Lung (tissue), 12 donors: ENCODE data around the gene EXD2. TPM values are rescaled to one million over a fixed set of nuclear protein-coding genes. Genes with fewer than 3 reads are reported as not detected.
A peak's percentile ranks its signal among the peaks of the same experiment; 100 is the strongest.

Experiments
- ATAC-seq: fragments of 200-7000 bp; cut with Tn5 transposase; one replicate; pipeline ENCODE4 v1.9.1; 2020; ENCODE audit warnings: moderate number of reproducible peaks; ENCODE audit not compliant: insufficient read depth, low FRiP score
- DNase-seq, 3 donors: peaks; one replicate each; pipeline ENCODE4 v3.0.0-alpha.2; 2013 to 2017
- H3K27ac ChIP-seq, 2 donors: one replicate each; pipeline ENCODE4 v1.5.1; 2013; ENCODE audit warnings: mild to moderate bottlenecking in 2 of 2, moderate library complexity in 2 of 2, control low read depth in 1 of 2, inconsistent platforms in 1 of 2, low read depth in 1 of 2, low read length in 1 of 2
- H3K27me3 ChIP-seq, 3 donors: one replicate each; pipeline ENCODE4 v1.5.1; 2013; ENCODE audit warnings: low read length in 2 of 3; ENCODE audit not compliant: control insufficient read depth in 3 of 3, insufficient read depth in 3 of 3
- H3K36me3 ChIP-seq, 4 donors: one replicate each; pipeline ENCODE4 v1.5.1; 2013; ENCODE audit warnings: low read length in 4 of 4, mild to moderate bottlenecking in 1 of 4, moderate library complexity in 1 of 4; ENCODE audit not compliant: control insufficient read depth in 4 of 4, insufficient read depth in 4 of 4
- H3K4me1 ChIP-seq, 5 donors: one replicate each; pipeline ENCODE4 v1.5.1; 2013; ENCODE audit warnings: low read length in 5 of 5, mild to moderate bottlenecking in 2 of 5, moderate library complexity in 1 of 5; ENCODE audit not compliant: control insufficient read depth in 5 of 5, insufficient read depth in 5 of 5
- H3K4me3 ChIP-seq: one replicate; pipeline ENCODE4 v1.5.1; 2013; ENCODE audit warnings: mild to moderate bottlenecking, control low read depth, moderate library complexity
- H3K9ac ChIP-seq, 2 donors: one replicate each; pipeline ENCODE4 v1.5.1; 2013; ENCODE audit warnings: low read length in 2 of 2, control low read depth in 1 of 2; ENCODE audit not compliant: insufficient read depth in 1 of 2
- H3K9me3 ChIP-seq, 4 donors: one replicate each; pipeline ENCODE4 v1.5.1; 2013; ENCODE audit warnings: low read length in 3 of 4, mild to moderate bottlenecking in 1 of 4, moderate library complexity in 1 of 4; ENCODE audit not compliant: control insufficient read depth in 4 of 4, insufficient read depth in 3 of 4
- WGBS, 2 donors: extraction: QIAGEN DNeasy Blood & Tissue Kit; methylation state at CpG; one replicate each; pipeline ENCODE4 v1.1.7; 2013; 5-methylcytosine and 5-hydroxymethylcytosine counted together
- polyA plus RNA-seq, 2 donors: library from polyadenylated mRNA; stranded (reverse); fragments of 200-250 nt; gene quantifications; one replicate each; pipeline ENCODE4 v1.2.1, GENCODE V29; 2013
- total RNA-seq, 2 donors: library from RNA; depleted of rRNA in 1 of 2; stranded (reverse); fragments of >200 nt in 1 of 2; gene quantifications; one replicate each; pipeline ENCODE4 v1.2.1, GENCODE V29; 2014 to 2021
- TF ChIP-seq, protein P1 (sequence below): IDR thresholded peaks from 2 replicates; pipeline ENCODE4 v1.5.1; 2012; ENCODE audit warnings: mild to moderate bottlenecking; ENCODE audit errors: control extremely low read depth, extremely low read depth
- donor health status: control.
- donor health status: control.
- donor health status: Bipolar disorder and iron deficiency.
- donor health status: healthy.
- donor health status: DM: yes; HTN: yes; CAD: no.

The EXD2 gene
- total and polyA plus RNA-seq, 4 donors, result 9.0 to 25.7 (median 14.8) TPM

DNA sequence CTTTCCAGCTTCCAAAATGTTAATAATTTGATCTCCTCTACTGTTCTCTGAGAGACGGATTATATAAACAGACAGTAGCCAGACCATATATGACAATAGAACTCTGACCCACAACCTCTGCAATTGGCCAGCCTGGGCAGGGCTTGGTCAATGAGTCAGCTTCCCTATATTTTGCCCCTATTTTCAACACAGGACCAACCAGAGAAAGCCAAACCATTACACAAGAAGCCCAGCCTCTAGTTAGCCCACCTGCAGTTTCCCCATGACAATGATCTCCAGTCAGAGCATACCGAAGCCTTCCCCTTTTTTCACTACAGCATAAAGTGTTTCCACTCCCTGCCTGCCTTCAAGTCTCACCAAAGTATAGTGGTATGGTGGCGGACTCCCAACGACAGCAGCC, 7.6 kb upstream of the EXD2 start:
- H3K9ac ChIP-seq, result no peak overlapping the region
- H3K27ac ChIP-seq, result no peak overlapping the region
- no peaks in the 10 kb centered on the region for H3K9me3 ChIP-seq
- no peaks in the 10 kb centered on the region for H3K27me3 ChIP-seq
- no peak overlapping the region for H3K4me3 ChIP-seq
- no peaks in the 10 kb centered on the region for H3K4me1 ChIP-seq
- TF ChIP-seq, protein P1, sequence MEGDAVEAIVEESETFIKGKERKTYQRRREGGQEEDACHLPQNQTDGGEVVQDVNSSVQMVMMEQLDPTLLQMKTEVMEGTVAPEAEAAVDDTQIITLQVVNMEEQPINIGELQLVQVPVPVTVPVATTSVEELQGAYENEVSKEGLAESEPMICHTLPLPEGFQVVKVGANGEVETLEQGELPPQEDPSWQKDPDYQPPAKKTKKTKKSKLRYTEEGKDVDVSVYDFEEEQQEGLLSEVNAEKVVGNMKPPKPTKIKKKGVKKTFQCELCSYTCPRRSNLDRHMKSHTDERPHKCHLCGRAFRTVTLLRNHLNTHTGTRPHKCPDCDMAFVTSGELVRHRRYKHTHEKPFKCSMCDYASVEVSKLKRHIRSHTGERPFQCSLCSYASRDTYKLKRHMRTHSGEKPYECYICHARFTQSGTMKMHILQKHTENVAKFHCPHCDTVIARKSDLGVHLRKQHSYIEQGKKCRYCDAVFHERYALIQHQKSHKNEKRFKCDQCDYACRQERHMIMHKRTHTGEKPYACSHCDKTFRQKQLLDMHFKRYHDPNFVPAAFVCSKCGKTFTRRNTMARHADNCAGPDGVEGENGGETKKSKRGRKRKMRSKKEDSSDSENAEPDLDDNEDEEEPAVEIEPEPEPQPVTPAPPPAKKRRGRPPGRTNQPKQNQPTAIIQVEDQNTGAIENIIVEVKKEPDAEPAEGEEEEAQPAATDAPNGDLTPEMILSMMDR, result no peak
- WGBS, 2 donors, result 56 to 67% methylated on average over 4 of the region's 4 CpGs
- no peak for ATAC-seq
- DNase-seq, result no peak
- H3K36me3 ChIP-seq, result no peaks in the 10 kb centered on the region

DNA sequence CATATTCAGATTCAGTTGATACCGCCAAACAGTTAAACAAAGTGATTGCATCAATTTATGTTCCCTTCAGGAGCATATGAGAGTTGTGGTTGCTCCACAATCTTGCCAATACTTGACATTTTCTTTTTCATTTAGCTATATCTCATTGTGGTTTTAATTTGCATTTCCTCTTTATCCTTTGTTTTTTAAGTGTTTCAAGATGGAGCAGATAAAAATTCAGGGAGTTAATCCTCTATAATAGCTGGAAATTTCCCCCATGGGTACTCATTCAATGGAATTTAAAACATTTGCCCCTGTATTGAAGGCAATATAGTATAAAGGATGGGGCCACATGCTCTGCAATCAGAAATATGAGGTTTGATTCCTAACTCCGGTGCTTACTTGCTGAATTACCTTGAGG, 1.1 kb upstream of the EXD2 start:
- H3K27ac ChIP-seq, result no peak overlapping the region
- no peaks in the 10 kb centered on the region for H3K9me3 ChIP-seq
- peaks cover 0 to 11% (median 4%) of the 10 kb centered on the region in 5 donors for H3K4me1 ChIP-seq
- H3K4me3 ChIP-seq, result no peak overlapping the region
- no peaks in the 10 kb centered on the region for H3K36me3 ChIP-seq
- no peak for DNase-seq
- TF ChIP-seq, protein P1, result no peak
- no peak overlapping the region for H3K9ac ChIP-seq
- WGBS, 2 donors, result 75 to 90% methylated on average over 2 of the region's 2 CpGs
- no peaks in the 10 kb centered on the region for H3K27me3 ChIP-seq
- no peak for ATAC-seq

DNA sequence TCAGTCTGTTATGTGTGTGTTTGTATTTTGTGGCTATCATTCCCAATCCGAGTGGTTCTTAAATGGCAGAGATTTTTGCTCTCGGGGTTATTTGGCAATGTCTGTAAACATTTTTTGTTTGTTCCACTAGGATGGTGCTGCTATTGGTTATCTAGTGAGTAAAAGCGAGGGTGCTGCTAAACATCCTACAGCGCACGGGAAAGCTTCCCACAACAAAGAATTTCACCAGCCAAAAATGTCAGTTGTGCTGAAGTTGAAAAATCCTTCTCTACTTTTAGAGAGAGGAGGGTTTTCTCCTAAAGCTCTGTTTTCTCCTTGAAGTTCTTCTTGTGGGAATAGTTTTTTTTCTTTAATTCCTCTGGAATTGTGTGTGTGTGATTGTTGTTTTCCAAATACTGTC, 2.4 kb downstream of the EXD2 start:
- WGBS, 2 donors, result 88 to 93% methylated on average over 5 of the region's 5 CpGs

More for the DNA sequence above, 2.4 kb downstream of the EXD2 start:
- no peak for ATAC-seq
- H3K9me3 ChIP-seq, result no peaks in the 10 kb centered on the region
- peaks cover 0 to 2% (median 0%) of the 10 kb centered on the region in 4 donors for H3K36me3 ChIP-seq
- TF ChIP-seq, protein P1, result no peak
- H3K4me1 ChIP-seq, result peaks cover 0 to 11% (median 4%) of the 10 kb centered on the region in 5 donors
- H3K27ac ChIP-seq, result no peak overlapping the region
- no peak overlapping the region for H3K4me3 ChIP-seq
- no peaks in the 10 kb centered on the region for H3K27me3 ChIP-seq
- DNase-seq, result peak in 1 of 3 donors; percentile 6
- H3K9ac ChIP-seq, result no peak overlapping the region
